Measurements from ENCODE around the gene EHBP1L1. TPM values are rescaled to one million over a fixed set of nuclear protein-coding genes. Genes with fewer than 3 reads are reported as not detected.

Gene EHBP1L1
- total and polyA plus RNA-seq, 4 donors = 1.1 to 120 (median 10.0) TPM

- TF ChIP-seq MAX (IDR thresholded peaks at IDR 0.05) (no peak), ATF3 (IDR thresholded peaks at IDR 0.05) (no peak), TAF1 (conservative IDR thresholded peaks at IDR 0.05) (no peak), NR2F2 (IDR thresholded peaks at IDR 0.05) (no peak), YY1 (IDR thresholded peaks at IDR 0.05) (no peak), RAD21 (IDR thresholded peaks at IDR 0.05) (no peak)
These were observed 2.3 kb upstream of the EHBP1L1 start (continued) for GRCh38 chr11:65573391-65574079.

DNA sequence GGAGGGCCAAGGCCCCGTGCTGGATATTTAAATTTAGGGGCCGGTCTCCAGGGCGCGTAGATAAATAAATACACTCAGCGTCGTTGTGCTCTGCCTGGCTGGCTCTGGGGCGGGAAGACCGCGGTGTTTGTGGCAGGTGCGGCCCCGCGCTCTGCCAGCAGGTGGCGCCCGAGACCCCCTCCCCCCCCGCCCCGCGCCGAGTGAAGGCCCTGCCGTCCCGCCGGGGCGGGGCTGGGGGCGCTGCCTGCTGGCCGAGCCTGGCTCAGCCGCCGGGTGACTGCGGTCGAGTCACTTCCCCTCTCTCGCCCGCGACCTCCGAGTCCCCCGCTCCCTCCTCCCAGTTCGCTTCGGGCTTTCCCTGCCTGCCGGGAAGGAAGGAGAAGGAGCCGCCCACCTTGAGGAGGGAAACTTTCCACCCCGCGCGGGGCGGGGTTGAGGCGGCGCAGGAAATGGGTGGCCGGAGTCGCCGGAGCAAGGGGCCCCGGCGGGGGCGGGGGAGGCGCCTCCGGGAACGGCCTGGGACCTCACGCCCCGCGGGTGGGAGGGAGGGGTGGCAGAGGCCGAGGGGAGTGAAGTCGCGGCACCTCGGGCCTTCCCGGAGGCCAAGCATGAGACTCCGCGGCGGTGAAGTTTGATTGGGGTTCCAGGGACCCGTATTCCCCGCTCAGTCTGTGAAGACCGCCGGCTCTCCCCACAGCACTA is 1.6 kb upstream of the EHBP1L1 start:
- peak overlapping the region; percentile 77 to 88 for H3K27ac ChIP-seq (ENCODE audit: low read depth in 1 of 2, low read length in 2 of 2)
- TF ChIP-seq, protein P1, sequence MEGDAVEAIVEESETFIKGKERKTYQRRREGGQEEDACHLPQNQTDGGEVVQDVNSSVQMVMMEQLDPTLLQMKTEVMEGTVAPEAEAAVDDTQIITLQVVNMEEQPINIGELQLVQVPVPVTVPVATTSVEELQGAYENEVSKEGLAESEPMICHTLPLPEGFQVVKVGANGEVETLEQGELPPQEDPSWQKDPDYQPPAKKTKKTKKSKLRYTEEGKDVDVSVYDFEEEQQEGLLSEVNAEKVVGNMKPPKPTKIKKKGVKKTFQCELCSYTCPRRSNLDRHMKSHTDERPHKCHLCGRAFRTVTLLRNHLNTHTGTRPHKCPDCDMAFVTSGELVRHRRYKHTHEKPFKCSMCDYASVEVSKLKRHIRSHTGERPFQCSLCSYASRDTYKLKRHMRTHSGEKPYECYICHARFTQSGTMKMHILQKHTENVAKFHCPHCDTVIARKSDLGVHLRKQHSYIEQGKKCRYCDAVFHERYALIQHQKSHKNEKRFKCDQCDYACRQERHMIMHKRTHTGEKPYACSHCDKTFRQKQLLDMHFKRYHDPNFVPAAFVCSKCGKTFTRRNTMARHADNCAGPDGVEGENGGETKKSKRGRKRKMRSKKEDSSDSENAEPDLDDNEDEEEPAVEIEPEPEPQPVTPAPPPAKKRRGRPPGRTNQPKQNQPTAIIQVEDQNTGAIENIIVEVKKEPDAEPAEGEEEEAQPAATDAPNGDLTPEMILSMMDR (IDR thresholded peaks at IDR 0.05; ENCODE audit: low read depth, low read length, missing input control) = peak; percentile 88
- TF ChIP-seq TAF1 (conservative IDR thresholded peaks at IDR 0.05) (no peak), RXRA (IDR thresholded peaks at IDR 0.05) (peak in 1 of 2 donors; percentile 26), REST (IDR thresholded peaks at IDR 0.05) (no peak), SP1 (IDR thresholded peaks at IDR 0.05) (peak; percentile 65), ATF3 (IDR thresholded peaks at IDR 0.05) (no peak), JUND (IDR thresholded peaks at IDR 0.05) (no peak), GABPA (IDR thresholded peaks at IDR 0.05 in 1 of 2, conservative IDR thresholded peaks at IDR 0.05 in 1 of 2) (peak in 1 of 2 donors; percentile 71), EGR1 (IDR thresholded peaks at IDR 0.05; ENCODE audit: low read depth in 2 of 2) (peak in 1 of 2 donors; percentile 37), NR2F2 (IDR thresholded peaks at IDR 0.05) (peak; percentile 52), RAD21 (IDR thresholded peaks at IDR 0.05) (peak; percentile 52 to 69)
- TF ChIP-seq, protein P2, sequence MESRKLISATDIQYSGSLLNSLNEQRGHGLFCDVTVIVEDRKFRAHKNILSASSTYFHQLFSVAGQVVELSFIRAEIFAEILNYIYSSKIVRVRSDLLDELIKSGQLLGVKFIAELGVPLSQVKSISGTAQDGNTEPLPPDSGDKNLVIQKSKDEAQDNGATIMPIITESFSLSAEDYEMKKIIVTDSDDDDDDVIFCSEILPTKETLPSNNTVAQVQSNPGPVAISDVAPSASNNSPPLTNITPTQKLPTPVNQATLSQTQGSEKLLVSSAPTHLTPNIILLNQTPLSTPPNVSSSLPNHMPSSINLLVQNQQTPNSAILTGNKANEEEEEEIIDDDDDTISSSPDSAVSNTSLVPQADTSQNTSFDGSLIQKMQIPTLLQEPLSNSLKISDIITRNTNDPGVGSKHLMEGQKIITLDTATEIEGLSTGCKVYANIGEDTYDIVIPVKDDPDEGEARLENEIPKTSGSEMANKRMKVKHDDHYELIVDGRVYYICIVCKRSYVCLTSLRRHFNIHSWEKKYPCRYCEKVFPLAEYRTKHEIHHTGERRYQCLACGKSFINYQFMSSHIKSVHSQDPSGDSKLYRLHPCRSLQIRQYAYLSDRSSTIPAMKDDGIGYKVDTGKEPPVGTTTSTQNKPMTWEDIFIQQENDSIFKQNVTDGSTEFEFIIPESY (IDR thresholded peaks at IDR 0.05) = no peak
- H3K4me3 ChIP-seq (ENCODE audit: low read depth in 1 of 3, low read length in 3 of 3) = peak overlapping the region in 1 of 3 donors; percentile 66
- H3K9me3 ChIP-seq (ENCODE audit: control insufficient read depth in 4 of 4, low read length in 3 of 4) = no peaks in the 10 kb centered on the region
- peak overlapping the region in 1 of 2 donors; percentile 8 for H3K9ac ChIP-seq (ENCODE audit: low read depth in 1 of 2, low read length in 2 of 2)
- under 1% methylated on average over 67 of the region's 67 CpGs for WGBS
- peak; percentile 98 for DNase-seq (ENCODE audit: low spot score)
- H3K36me3 ChIP-seq (ENCODE audit: control insufficient read depth in 4 of 4, insufficient read depth in 3 of 4, low read depth in 1 of 4, low read length in 3 of 4) = no peaks in the 10 kb centered on the region
- peaks cover 22 to 66% (median 51%) of the 10 kb centered on the region in 4 donors for H3K4me1 ChIP-seq (ENCODE audit: control insufficient read depth in 4 of 4, insufficient read depth in 4 of 4, low read length in 3 of 4)
- H3K27me3 ChIP-seq (ENCODE audit: control insufficient read depth in 4 of 4, insufficient read depth in 4 of 4, low read length in 3 of 4) = no peaks in the 10 kb centered on the region

All from liver (tissue), 9 donors.